Smooth muscle cell (in vitro differentiated cells): Measurements from ENCODE around the gene PBX4. TPM values are rescaled to one million over a fixed set of nuclear protein-coding genes. Genes with fewer than 3 reads are reported as not detected.
"Not testable (repeated sequence)": the region's sequence is repeated elsewhere in the genome, so short reads cannot be mapped to it uniquely, and the experiment has no call there.

Experiments
- DNase-seq: peaks from one replicate; lab custom pipeline; 2025; ENCODE audit not compliant: unreplicated experiment; lab: John Stamatoyannopoulos, UW
- H2AFZ ChIP-seq: fragments of 200-600 bp; sonication (generic); 2 replicates; pipeline ENCODE4 v1.6.0; 2016; ENCODE audit warnings: antibody characterized with exemption, low read depth, mild to moderate bottlenecking
- H3F3A ChIP-seq: fragments of 200-600 bp; sonication (generic); 2 replicates; pipeline ENCODE4 v1.6.0; 2017; ENCODE audit warnings: antibody characterized with exemption, low read depth
- H3K27ac ChIP-seq: fragments of 200-600 bp; sonication (generic); 2 replicates; pipeline ENCODE4 v1.5.1; 2016; ENCODE audit warnings: low read depth, mild to moderate bottlenecking
- H3K27me3 ChIP-seq: fragments of 200-600 bp; sonication (generic); 2 replicates; pipeline ENCODE4 v1.6.1; 2016; ENCODE audit warnings: low read depth, mild to moderate bottlenecking
- H3K36me3 ChIP-seq: fragments of 200-600 bp; sonication (generic); 2 replicates; pipeline ENCODE4 v1.5.1; 2016; ENCODE audit warnings: low read depth
- H3K4me1 ChIP-seq: fragments of 200-600 bp; sonication (generic); 2 replicates; pipeline ENCODE4 v1.5.1; 2016; ENCODE audit warnings: low read depth
- H3K4me2 ChIP-seq: fragments of 200-600 bp; sonication (generic); 2 replicates; pipeline ENCODE4 v1.6.0; 2016; ENCODE audit warnings: mild to moderate bottlenecking
- H3K4me3 ChIP-seq: fragments of 200-600 bp; sonication (generic); 2 replicates; pipeline ENCODE4 v1.5.1; 2016; ENCODE audit warnings: mild to moderate bottlenecking
- H3K79me2 ChIP-seq: fragments of 200-600 bp; sonication (generic); 2 replicates; pipeline ENCODE4 v1.6.0; 2016; ENCODE audit warnings: low read depth, mild to moderate bottlenecking
- H3K9ac ChIP-seq: fragments of 200-600 bp; sonication (generic); 2 replicates; pipeline ENCODE4 v1.6.0; 2016; ENCODE audit warnings: low read depth
- H3K9me3 ChIP-seq: fragments of 200-600 bp; sonication (generic); replicated peaks from 2 replicates; pipeline ENCODE4 v1.5.1; 2016; ENCODE audit warnings: low read depth
- H4K20me1 ChIP-seq: fragments of 200-600 bp; sonication (generic); 2 replicates; pipeline ENCODE4 v1.6.0; 2016; ENCODE audit warnings: low read depth
- CTCF ChIP-seq: fragments of 200-600 bp; sonication (generic); IDR thresholded peaks from 2 replicates; pipeline ENCODE4 v1.5.1; 2017; ENCODE audit warnings: borderline replicate concordance, mild to moderate bottlenecking, antibody characterized with exemption; ENCODE audit not compliant: insufficient read depth, poor library complexity, severe bottlenecking
- WGBS: methylation state at CpG from one replicate; pipeline ENCODE4 v1.1.7; 2016; ENCODE audit warnings: low lambda C conversion rate; 5-methylcytosine and 5-hydroxymethylcytosine counted together
- polyA plus RNA-seq: library from polyadenylated mRNA; unstranded; fragments of >200 nt; fragmentation: Nextera tagmentation; extraction: Ambion mirVana; gene quantifications from 2 replicates; pipeline ENCODE4 v1.2.1, GENCODE V29; 2016
- total RNA-seq: library from RNA; depleted of rRNA; stranded (reverse); fragments of >200 nt; gene quantifications from 2 replicates; pipeline ENCODE4 v1.2.3, GENCODE V29; 2014

The PBX4 gene
- 2.5 TPM in 1 of 2 replicates, not detected in the other for total RNA-seq
- 1.7 and 4.5 TPM in 2 replicates for polyA plus RNA-seq

GRCh38 chr19:19618219-19619051, at the start of gene PBX4:
TSS of gene PBX4 (minus strand) at chr19:19618687. CDS start at chr19:19618629, 58 bp downstream.
- Histone ChIP-seq H3K4me2 (peak within 1 kb of the TSS; percentile 88), H3K9me3 (no peaks in the 10 kb centered on the region), H3K79me2 (no peaks in the 10 kb centered on the region), H2AFZ (peak within 1 kb of the TSS; percentile 78), H3K4me3 (peak within 1 kb of the TSS; percentile 56), H3K27me3 (no peaks in the 10 kb centered on the region), H3K27ac (no peak within 1 kb of the TSS), H4K20me1 (no peaks in the 10 kb centered on the region), H3K36me3 (no peaks in the 10 kb centered on the region), H3K9ac (no peak within 1 kb of the TSS), H3F3A (no peaks in the 10 kb centered on the region), H3K4me1 (no peaks in the 10 kb centered on the region)
- 12% methylated on average over 40 of the region's 80 CpGs for WGBS
- peak; percentile 74 for DNase-seq
- TF ChIP-seq CTCF: no peak

GRCh38 chr19:19665420-19665948, 47.0 kb upstream of the PBX4 start:
- 97% methylated on average over 22 of the region's 22 CpGs for WGBS
- H3F3A ChIP-seq, H3K9me3 ChIP-seq, H3K4me2 ChIP-seq, H3K36me3 ChIP-seq, DNase-seq, H3K9ac ChIP-seq, H3K27ac ChIP-seq, H3K27me3 ChIP-seq, H2AFZ ChIP-seq, H3K4me3 ChIP-seq: not testable (repeated sequence)
- Histone ChIP-seq H4K20me1 (peaks cover 20% of the 10 kb centered on the region), H3K79me2 (peaks cover 35% of the 10 kb centered on the region), H3K4me1 (peaks cover 23% of the 10 kb centered on the region)

- H3F3A ChIP-seq: no peaks in the 10 kb centered on the region
- DNase-seq: peak; percentile 98
- H3K36me3 ChIP-seq: no peaks in the 10 kb centered on the region
- TF ChIP-seq CTCF: no peak
- peak within 1 kb of the TSS; percentile 67 for H3K27ac ChIP-seq
- peaks cover 31% of the 10 kb centered on the region for H4K20me1 ChIP-seq
- peak within 1 kb of the TSS; percentile 78 for H2AFZ ChIP-seq
- peak within 1 kb of the TSS; percentile 95 for H3K4me2 ChIP-seq
- H3K79me2 ChIP-seq: peaks cover 34% of the 10 kb centered on the region
- WGBS: 2% methylated on average over 76 of the region's 85 CpGs
- peaks cover 15% of the 10 kb centered on the region for H3K4me1 ChIP-seq
- H3K9ac ChIP-seq: peak within 1 kb of the TSS; percentile 74
- no peaks in the 10 kb centered on the region for H3K27me3 ChIP-seq
- peak within 1 kb of the TSS; percentile 65 for H3K4me3 ChIP-seq
- H3K9me3 ChIP-seq: no peaks in the 10 kb centered on the region
These were observed 45.0 kb upstream of the PBX4 start, which contains the start of gene ATP13A1 for GRCh38 chr19:19663256-19664120. TSS of gene ATP13A1 (minus strand) at chr19:19663676. CDS start at chr19:19663666, 10 bp downstream.

GRCh38 chr19:19662871-19663255, 44.4 kb upstream of the PBX4 start:
- Histone ChIP-seq H3K36me3 (no peaks in the 10 kb centered on the region), H2AFZ (no peak overlapping the region), H3K27ac (peak overlapping the region; percentile 67), H4K20me1 (peaks cover 31% of the 10 kb centered on the region), H3K9me3 (no peaks in the 10 kb centered on the region), H3K4me1 (peaks cover 15% of the 10 kb centered on the region), H3K4me3 (peak overlapping the region; percentile 65), H3K4me2 (peak overlapping the region; percentile 95), H3K79me2 (peaks cover 34% of the 10 kb centered on the region), H3K27me3 (no peaks in the 10 kb centered on the region), H3F3A (no peaks in the 10 kb centered on the region), H3K9ac (peak overlapping the region; percentile 74)
- 10% methylated on average over 17 of the region's 17 CpGs for WGBS
- DNase-seq: no peak
- TF ChIP-seq CTCF: no peak
